Posterior cingulate gyrus (tissue), 11 donors: ENCODE results near the gene BBLN.
A peak's percentile ranks its signal among the peaks of the same experiment; 100 is the strongest.
"Not testable (repeated sequence)": the region's sequence is repeated elsewhere in the genome, so short reads cannot be mapped to it uniquely, and the experiment has no call there.

Experiments
- DNase-seq, 10 donors: peaks; one replicate each; pipeline versions ENCODE4 v3.0.0 to v3.0.0-alpha.2; 2020 to 2021; ENCODE audit warnings: mixed read lengths in 3 of 10
- intact Hi-C: fragments of 100-400 bp; cut with DNase I; formaldehyde crosslinking; loops from one replicate; pipeline ENCODE4 v1.15.1; 2023

The BBLN gene

DNA sequence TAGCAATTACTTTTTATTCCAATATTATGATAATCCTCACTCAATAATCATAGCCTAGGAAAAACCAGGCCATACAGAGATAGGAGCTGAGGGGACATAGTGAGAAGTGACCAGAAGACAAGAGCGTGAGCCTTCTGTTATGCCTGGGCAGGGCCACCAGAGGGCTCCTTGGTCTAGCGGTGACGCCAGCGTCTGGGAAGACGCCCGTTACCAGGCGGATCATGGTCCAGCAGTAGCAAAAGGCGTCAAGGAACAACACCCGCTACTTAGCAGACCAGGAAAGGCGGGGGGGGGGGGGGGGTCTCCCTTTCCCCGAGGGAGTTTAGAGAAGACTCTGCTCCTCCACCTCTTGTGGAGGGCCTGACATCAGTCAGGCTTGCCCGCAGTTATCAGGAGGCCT, 21.4 kb downstream of the BBLN start:
- intact Hi-C loops: not testable (repeated sequence)
- DNase-seq: peak; percentile 35 to 96 (median 69)

DNA sequence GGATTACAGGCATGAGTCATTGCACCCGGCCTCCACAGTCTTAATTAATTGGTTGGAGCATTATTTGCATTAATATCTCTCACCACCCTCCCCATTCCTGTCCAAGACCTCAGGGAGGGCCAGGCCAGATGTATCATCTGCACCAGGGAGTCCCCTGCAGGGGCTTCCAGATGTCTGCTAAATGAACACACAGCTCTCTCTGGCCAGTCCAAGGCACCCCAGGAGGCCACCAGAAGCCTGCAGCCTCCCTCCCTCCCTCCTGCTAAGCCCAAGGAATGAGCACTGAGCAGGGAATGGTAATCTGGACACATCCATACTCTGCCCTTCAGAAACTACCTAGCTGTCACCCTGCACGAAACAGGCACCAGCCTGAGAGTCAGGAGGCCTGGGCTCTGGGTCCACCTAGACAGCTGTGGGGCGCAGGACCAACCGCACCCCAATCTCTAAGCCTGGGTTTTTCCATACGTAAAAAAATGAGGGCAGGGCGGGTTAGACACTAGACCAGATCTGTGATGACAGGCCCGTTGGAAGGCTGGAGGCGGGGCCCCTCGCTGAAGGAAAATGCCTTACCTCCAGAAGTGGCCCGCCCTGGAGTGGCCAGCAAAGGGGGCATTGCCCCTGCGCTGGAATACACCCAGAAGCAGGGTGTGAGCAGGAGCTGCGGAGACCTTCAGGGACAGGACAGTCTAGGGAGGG, 23.0 kb downstream of the BBLN start:
- DNase-seq: no peak
- intact Hi-C loops: no loop called here

GRCh38 chr9:128185979-128186965, 26.2 kb downstream of the BBLN start:
- intact Hi-C loops: no loop called here
- no peak for DNase-seq

DNA sequence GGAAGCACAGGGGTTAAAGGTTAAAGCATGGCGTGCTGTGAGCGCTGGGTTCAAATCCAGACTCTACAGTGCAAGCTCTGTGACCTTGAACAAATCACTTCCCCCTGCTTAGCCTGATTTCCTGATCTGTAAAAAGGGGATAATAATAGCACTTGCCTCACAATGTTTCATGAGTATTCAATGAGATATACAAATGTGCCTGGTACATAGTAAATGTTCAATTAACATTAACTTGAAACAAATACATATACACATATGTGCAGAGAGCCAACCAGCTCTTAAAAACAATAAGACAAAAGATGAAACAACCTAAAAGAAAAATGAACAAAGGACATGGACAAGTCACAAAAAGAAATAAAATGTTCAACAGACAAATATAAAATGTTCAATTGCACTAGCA, 27.3 kb downstream of the BBLN start:
- intact Hi-C loops: no loop called here
- no peak for DNase-seq

DNA sequence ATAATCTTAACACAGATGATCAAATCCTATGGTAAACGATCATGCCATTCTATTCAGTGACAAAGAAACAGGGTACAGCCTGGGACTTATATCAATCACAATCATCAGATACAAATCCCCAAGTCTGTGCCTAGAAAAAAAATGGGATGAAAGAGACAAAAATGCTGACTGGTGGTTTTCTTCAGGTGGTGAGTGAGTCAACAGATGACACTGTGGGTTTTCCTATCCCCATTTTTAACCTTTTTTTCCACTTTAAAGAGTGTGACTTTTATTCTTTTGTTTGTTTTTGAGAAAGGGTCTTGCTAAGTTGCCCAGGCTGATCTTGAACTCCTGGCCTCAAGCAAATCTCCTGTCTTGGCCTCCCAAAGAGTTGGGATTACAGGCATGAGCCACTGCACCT, 28.1 kb downstream of the BBLN start:
- intact Hi-C loops: no loop called here

GRCh38 chr9:128190013-128190412, 29.9 kb downstream of the BBLN start:
- intact Hi-C loops: no loop called here
- no peak for DNase-seq

More for the DNA sequence above, 28.1 kb downstream of the BBLN start:
- no peak for DNase-seq

- DNase-seq: peak in 4 of 10 donors; percentile 34 to 89 (median 62)
Measured at GRCh38 chr9:128190516-128191405, 30.7 kb downstream of the BBLN start.

DNA sequence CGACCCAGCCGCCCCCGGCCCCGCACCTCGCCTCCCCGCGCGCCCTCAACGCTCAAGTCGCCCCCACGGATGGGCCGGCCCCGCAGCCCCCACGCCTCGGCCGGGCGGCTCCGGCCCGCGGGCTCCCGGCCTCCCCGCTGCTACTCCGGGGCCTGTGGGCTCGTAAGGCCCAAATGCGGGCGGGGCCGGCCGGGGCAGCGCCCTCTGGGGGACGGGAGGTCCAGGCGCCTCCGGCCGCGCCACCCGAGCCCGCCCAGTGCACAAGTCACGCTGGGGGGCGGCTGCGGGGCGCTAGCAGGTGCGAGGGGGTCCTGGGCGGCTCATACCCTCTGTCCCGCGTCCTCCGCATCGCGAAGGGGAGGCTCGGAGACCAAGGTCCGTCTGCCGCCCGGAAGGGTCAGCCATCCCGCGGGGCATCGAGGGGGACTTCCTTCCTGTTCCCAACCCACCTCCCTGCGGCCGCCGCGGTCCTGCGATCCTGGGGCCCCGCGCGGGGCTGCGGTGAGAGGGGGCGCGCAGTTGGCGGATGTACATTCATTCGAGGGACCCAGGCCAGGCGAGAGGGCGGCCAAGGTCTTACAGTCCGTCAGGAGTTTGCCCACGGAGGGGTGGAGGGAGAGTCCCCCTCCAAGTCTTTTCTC, 31.5 kb downstream of the BBLN start, which contains the start of gene CIZ1:
Gene CIZ1 (minus strand): TSS at position 167 of the 641 bp plus-strand sequence. CDS start 715 bp downstream, outside the sequence.
- peak; percentile 53 to 96 (median 74) for DNase-seq
- intact Hi-C loops: no loop called here

More at GRCh38 chr9:128190516-128191405, 30.7 kb downstream of the BBLN start:
- intact Hi-C loops: no loop called here

GRCh38 chr9:128192601-128193371, 32.7 kb downstream of the BBLN start:
- intact Hi-C loops: no loop called here
- peak; percentile 55 to 94 (median 79) for DNase-seq

GRCh38 chr9:128193469-128194096, 33.5 kb downstream of the BBLN start:
- peak in 1 of 10 donors; percentile 28 for DNase-seq
- intact Hi-C loops: no loop called here

GRCh38 chr9:128201441-128202369, 41.6 kb downstream of the BBLN start:
- DNase-seq: peak in 2 of 10 donors; percentile 56 to 83
- intact Hi-C loops: no loop called here

DNA sequence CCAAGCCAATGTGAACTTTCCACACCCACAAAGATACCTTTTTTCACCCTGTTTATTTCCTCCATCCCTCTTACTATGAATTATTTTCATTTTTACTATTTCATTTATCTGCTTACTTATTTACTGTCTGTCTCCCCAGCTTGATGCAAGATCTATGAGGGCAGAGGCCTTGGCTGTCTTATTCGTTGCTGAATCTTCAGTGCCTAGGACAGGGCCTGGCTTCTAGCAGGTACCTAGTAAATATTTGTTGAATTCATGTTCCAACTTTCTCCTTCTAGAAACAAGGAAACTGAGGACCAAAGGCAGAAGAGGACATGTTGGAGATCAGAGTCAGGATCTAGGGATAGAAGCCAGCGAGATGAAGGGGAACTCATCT, 42.6 kb downstream of the BBLN start:
- no peak for DNase-seq
- intact Hi-C loops: no loop called here

- intact Hi-C loops: no loop called here
- peak in 9 of 10 donors; percentile 29 to 96 (median 63) for DNase-seq
Measured at GRCh38 chr9:128203024-128203706, 43.1 kb downstream of the BBLN start, which contains the start of gene DNM1. DNM1 (plus strand) TSS chr9:128203379; CDS start chr9:128203471, 92 bp downstream.

GRCh38 chr9:128203707-128204551, 43.9 kb downstream of the BBLN start:
- DNase-seq: peak in 3 of 10 donors; percentile 34 to 91 (median 86)
- intact Hi-C loops: no loop called here

DNA sequence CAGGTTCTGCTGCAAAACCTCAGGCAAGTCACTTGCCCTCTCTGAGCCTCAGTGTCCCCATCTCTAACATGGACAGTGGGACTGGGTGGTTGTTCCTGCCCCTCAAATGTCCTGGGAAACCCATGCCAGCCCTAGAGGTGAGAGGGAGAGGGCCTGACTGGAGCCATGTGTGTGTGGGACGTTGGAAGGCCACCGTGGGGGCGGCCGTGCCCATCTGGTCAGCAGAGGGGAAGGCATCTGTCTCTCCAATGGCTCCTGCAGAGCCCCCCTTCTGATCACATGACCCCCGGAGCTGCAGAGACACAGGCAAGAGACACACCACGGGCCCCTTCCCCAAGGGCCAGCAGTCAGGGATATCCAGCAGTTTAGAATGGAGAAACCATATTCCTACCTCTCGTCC, 44.8 kb downstream of the BBLN start:
- intact Hi-C loops: no loop called here
- no peak for DNase-seq
